ENCODE measurements around the gene IQGAP1.

Gene IQGAP1

GRCh38 chr15:90493647-90494046 lies 105.6 kb downstream of the IQGAP1 start:
- no peak for DNase-seq (ENCODE audit: low spot score)
- no peak for TF ChIP-seq CTCF (IDR thresholded peaks at IDR 0.05; ENCODE audit: extremely low read depth, insufficient read depth, missing control alignments)
- in situ Hi-C loops (cut with MboI; ENCODE audit: low pct_unique_long_range_greater_than_20kb, low sequenced_read_pairs, unreplicated experiment), result no loop called here

GRCh38 chr15:90495067-90495466 lies 107.0 kb downstream of the IQGAP1 start:
- in situ Hi-C loops (cut with MboI; ENCODE audit: low pct_unique_long_range_greater_than_20kb, low sequenced_read_pairs, unreplicated experiment), result no loop called here
- TF ChIP-seq CTCF (IDR thresholded peaks at IDR 0.05; ENCODE audit: extremely low read depth, insufficient read depth, missing control alignments), result no peak
- no peak for DNase-seq (ENCODE audit: low spot score)

- no peak for TF ChIP-seq CTCF (IDR thresholded peaks at IDR 0.05; ENCODE audit: extremely low read depth, insufficient read depth, missing control alignments)
- DNase-seq (ENCODE audit: low spot score), result no peak
- in situ Hi-C loops (cut with MboI; ENCODE audit: low pct_unique_long_range_greater_than_20kb, low sequenced_read_pairs, unreplicated experiment), result no loop called here
Measured at GRCh38 chr15:90496791-90497190, 108.7 kb downstream of the IQGAP1 start.

- TF ChIP-seq CTCF (IDR thresholded peaks at IDR 0.05; ENCODE audit: extremely low read depth, insufficient read depth, missing control alignments), result no peak
- DNase-seq (ENCODE audit: low spot score), result no peak
- in situ Hi-C loops (cut with MboI; ENCODE audit: low pct_unique_long_range_greater_than_20kb, low sequenced_read_pairs, unreplicated experiment), result no loop called here
Measured at GRCh38 chr15:90497376-90497775, 109.3 kb downstream of the IQGAP1 start.

- in situ Hi-C loops (cut with MboI; ENCODE audit: low pct_unique_long_range_greater_than_20kb, low sequenced_read_pairs, unreplicated experiment), result no loop called here
- TF ChIP-seq CTCF (IDR thresholded peaks at IDR 0.05; ENCODE audit: extremely low read depth, insufficient read depth, missing control alignments), result no peak
- no peak for DNase-seq (ENCODE audit: low spot score)
Measured at GRCh38 chr15:90497912-90498311, 109.9 kb downstream of the IQGAP1 start.

- in situ Hi-C loops (cut with MboI; ENCODE audit: low pct_unique_long_range_greater_than_20kb, low sequenced_read_pairs, unreplicated experiment), result loop anchor here (10.0 kb wide), 1 partner anchor 395 kb away; no protein-coding TSS in a partner anchor
Measured at GRCh38 chr15:90500171-90500570, 112.1 kb downstream of the IQGAP1 start.

More at GRCh38 chr15:90500171-90500570, 112.1 kb downstream of the IQGAP1 start:
- DNase-seq (ENCODE audit: low spot score), result no peak
- no peak for TF ChIP-seq CTCF (IDR thresholded peaks at IDR 0.05; ENCODE audit: extremely low read depth, insufficient read depth, missing control alignments)
